CD4-positive, alpha-beta T cell treated with Interferon gamma for 1 hour (primary cell): Measurements from ENCODE around the gene KIAA0408.
A peak's percentile ranks its signal among the peaks of the same experiment; 100 is the strongest.

ENCODE experiments used
- DNase-seq: peaks from one replicate; pipeline ENCODE4 v3.0.0-alpha.2; 2020

Gene KIAA0408

DNA sequence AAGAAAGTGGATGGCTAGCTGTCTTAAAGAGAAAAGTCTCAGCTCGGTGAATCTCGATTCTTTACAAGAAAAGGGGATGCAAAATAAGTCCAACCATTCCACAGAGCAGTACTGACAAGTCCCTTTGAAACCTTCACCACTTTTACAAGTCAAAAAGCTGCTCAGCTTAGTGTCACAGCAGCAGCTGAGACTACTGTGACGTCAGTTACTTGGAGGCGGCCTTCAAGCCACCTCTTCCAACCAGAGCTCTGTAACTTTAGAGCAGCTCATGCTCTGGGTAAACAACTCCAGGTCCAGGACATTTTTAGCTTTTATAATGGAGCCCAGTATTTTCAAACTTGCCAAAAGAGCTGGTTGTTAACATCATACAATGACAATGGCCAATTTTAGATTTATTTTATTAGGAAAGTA lies at the start of gene KIAA0408:
KIAA0408 (minus strand) TSS at position 159 of the 411 bp plus-strand sequence. CDS start 5,408 bp downstream, outside the sequence.
- DNase-seq, result no peak

DNA sequence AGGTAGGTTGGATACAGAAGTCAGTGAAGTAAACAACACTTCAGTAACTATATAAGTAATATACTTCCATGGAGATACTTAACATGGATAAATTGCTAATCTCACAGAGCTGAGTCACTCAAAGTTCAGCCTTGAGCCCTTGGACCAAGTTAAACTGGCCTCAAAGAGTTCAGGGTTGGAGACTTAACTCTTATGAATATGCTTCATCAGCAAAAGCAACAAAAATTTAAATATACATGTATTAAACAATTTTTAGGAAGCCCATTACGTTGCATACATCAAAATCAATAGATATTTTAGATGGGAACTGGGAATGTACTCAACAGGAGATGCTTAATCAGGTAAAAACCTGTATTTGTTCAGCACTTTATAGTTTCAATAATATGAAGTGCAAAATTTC lies 47.7 kb upstream of the KIAA0408 start:
- DNase-seq, result no peak

GRCh38 chr6:127503022-127503421 lies 43.8 kb upstream of the KIAA0408 start:
- no peak for DNase-seq

GRCh38 chr6:127497410-127497809 lies 38.2 kb upstream of the KIAA0408 start:
- no peak for DNase-seq

- DNase-seq, result no peak
Observed at GRCh38 chr6:127496471-127496870, 37.3 kb upstream of the KIAA0408 start.

- no peak for DNase-seq
Observed at GRCh38 chr6:127494240-127494767, 35.1 kb upstream of the KIAA0408 start.

- no peak for DNase-seq
Observed at GRCh38 chr6:127489248-127489647, 30.1 kb upstream of the KIAA0408 start.

- DNase-seq, result no peak
Observed at GRCh38 chr6:127486934-127487333, 27.7 kb upstream of the KIAA0408 start.

- DNase-seq, result no peak
Observed at GRCh38 chr6:127484212-127484863, 25.1 kb upstream of the KIAA0408 start.

- DNase-seq, result no peak
Observed at GRCh38 chr6:127483399-127484055, 24.3 kb upstream of the KIAA0408 start.

DNA sequence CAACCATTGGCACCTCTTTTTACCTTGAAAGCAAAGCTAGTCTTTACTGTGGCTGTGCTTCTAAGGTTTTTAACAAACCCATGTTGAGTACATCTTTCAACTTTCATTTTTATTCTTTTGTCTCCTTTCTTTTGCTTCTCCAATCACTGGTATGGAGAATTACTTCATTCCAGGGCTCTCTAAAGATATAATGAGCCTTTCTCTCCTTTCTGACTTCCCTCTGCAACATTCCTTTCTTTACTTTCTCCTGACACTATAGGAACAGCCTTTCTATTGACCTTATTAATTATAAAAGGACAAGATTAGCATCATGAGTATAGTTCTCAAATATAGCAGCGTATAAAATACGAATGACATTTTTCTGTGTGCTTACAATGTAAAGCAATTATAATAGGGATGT lies 23.1 kb upstream of the KIAA0408 start:
- DNase-seq, result no peak

DNA sequence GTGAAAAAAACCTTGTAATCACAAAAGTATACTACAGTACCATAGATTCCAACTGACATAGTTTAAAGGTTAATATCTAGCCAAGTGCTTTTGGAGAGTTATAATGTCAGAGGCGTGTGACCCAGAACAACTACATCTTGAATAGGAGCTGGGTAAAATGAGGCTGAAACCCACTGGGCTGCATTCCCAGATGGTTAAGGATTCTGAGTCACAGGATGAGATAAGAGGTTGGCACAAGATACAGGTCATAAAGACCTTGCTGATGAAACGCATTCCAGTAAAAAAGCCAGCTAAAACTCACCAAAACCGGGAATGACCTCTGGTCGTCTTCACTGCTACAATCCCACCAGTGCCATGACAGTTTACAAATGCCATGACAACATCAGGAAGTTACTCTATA lies 22.4 kb upstream of the KIAA0408 start:
- no peak for DNase-seq

DNA sequence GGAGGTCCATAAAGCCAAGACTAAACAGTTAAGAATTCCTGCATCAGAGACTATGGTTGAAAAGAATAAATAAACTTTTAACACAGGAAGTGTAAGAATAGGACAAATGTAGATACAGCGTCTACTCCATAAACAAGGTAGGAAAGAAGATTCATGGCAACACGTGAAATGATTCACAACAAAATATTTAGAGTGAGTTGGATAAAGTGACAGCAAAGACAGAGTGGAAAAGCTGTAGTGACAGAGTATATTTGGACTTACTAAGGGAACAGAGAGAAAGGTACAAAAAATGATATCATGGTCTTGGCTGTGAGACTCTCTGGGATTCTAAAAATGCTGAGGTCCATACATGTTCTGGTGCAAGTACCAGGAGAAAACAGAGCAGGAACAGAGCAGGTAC lies 21.9 kb upstream of the KIAA0408 start:
- DNase-seq, result no peak

GRCh38 chr6:127477658-127478057 lies 18.5 kb upstream of the KIAA0408 start:
- DNase-seq, result no peak

DNA sequence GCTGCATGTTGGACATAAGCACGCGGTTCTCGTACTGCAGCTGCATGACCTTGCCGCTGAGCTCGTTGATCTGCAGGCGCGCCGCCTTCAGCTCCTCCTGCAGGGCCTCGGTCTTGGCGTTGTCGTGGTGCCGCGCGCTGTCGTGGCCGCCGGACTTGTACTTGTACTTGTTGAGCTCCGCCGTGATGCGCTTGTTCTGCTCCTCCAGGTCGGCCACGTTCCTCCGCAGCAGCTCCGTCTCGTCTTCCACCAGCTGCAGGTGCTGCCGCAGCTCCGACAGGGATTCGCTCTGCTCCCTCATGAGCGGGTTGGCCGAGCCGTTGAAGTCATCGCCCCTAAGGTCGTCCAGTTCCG lies 16.6 kb upstream of the KIAA0408 start:
- DNase-seq, result no peak

DNA sequence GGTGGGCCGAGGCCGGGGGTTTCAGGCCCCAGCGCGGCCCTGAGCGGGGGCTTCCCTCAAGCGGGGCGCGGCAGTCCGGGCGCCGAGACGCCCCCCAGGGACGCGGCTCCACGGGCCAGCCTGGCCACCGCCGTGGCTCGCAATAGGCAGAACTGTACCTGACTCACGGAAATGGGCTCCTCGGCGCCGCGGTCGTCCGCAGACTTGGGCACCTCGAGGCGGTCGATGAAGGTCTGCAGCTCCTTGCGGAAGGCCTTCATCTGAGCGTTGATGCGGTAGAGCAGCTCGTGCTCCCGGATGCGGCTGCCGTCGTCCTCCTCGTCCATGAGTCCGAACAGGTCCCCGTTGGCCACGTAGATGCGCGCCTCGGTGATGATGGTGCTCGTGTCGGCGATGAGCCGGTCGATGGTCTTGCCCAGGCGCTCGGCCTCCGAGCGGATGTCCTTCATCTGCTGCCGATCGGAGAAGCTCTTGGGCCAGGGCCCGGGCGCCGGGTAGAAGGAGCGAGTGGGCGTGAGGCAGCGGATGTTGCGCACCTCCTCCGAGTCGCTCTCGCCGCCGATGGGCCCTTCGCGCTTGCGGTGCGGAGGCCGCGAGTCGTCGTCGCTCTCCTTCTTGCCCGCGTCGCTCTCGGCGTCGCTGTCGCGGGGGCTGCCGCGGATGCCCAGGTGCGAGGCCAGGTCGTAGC lies 16.1 kb upstream of the KIAA0408 start:
- DNase-seq, result no peak

- no peak for DNase-seq
Observed at GRCh38 chr6:127471379-127472255, 12.4 kb upstream of the KIAA0408 start.

- no peak for DNase-seq
Observed at GRCh38 chr6:127468936-127469335, 9.7 kb upstream of the KIAA0408 start.

GRCh38 chr6:127466416-127466815 lies 7.2 kb upstream of the KIAA0408 start:
- DNase-seq, result no peak

- DNase-seq, result peak; percentile 42
Observed at GRCh38 chr6:127464881-127465459, 5.8 kb upstream of the KIAA0408 start.

GRCh38 chr6:127464161-127464880 lies 5.1 kb upstream of the KIAA0408 start:
- DNase-seq, result no peak

GRCh38 chr6:127463056-127463455 lies 3.9 kb upstream of the KIAA0408 start:
- no peak for DNase-seq
